ENCODE measurements around the gene ASTE1.
"Not testable (repeated sequence)": the region's sequence is repeated elsewhere in the genome, so short reads cannot be mapped to it uniquely, and the experiment has no call there.

Gene ASTE1

GRCh38 chr3:131007782-131008181, 18.8 kb downstream of the ASTE1 start:
- DNase-seq: no peak

GRCh38 chr3:131007256-131007655, 19.4 kb downstream of the ASTE1 start:
- no peak for DNase-seq

- no peak for DNase-seq
Observed at GRCh38 chr3:131004603-131005002, 22.0 kb downstream of the ASTE1 start.

GRCh38 chr3:131001071-131001470, 25.6 kb downstream of the ASTE1 start:
- DNase-seq: no peak

GRCh38 chr3:130997289-130997688, 29.3 kb downstream of the ASTE1 start:
- DNase-seq: no peak

- no peak for DNase-seq
Observed at GRCh38 chr3:130992344-130992743, 34.3 kb downstream of the ASTE1 start.

GRCh38 chr3:130991126-130991525, 35.5 kb downstream of the ASTE1 start:
- no peak for DNase-seq

- DNase-seq: no peak
Observed at GRCh38 chr3:130990282-130990681, 36.3 kb downstream of the ASTE1 start.

GRCh38 chr3:130981469-130981868, 45.2 kb downstream of the ASTE1 start:
- DNase-seq: no peak

- no peak for DNase-seq
Observed at GRCh38 chr3:130979117-130979516, 47.5 kb downstream of the ASTE1 start.

GRCh38 chr3:130976706-130977105, 49.9 kb downstream of the ASTE1 start:
- DNase-seq: no peak

GRCh38 chr3:130975251-130975650, 51.4 kb downstream of the ASTE1 start:
- DNase-seq: no peak

GRCh38 chr3:130974201-130974600, 52.4 kb downstream of the ASTE1 start:
- no peak for DNase-seq

- no peak for DNase-seq
Observed at GRCh38 chr3:130973406-130973805, 53.2 kb downstream of the ASTE1 start.

GRCh38 chr3:130972592-130972991, 54.0 kb downstream of the ASTE1 start:
- not testable (repeated sequence) for DNase-seq

GRCh38 chr3:130971208-130971607, 55.4 kb downstream of the ASTE1 start:
- no peak for DNase-seq

- DNase-seq: no peak
Observed at GRCh38 chr3:130969621-130970020, 57.0 kb downstream of the ASTE1 start.

GRCh38 chr3:130968221-130968620, 58.4 kb downstream of the ASTE1 start:
- no peak for DNase-seq

GRCh38 chr3:130967281-130967680, 59.3 kb downstream of the ASTE1 start:
- DNase-seq: no peak

- peak; percentile 57 for DNase-seq
Observed at GRCh38 chr3:130963878-130964277, 62.7 kb downstream of the ASTE1 start.
